ENCODE measurements around the gene ZSCAN30. TPM values are rescaled to one million over a fixed set of nuclear protein-coding genes. Genes with fewer than 3 reads are reported as not detected.

The ZSCAN30 gene
- total RNA-seq, 1 donor from 2014 or later, result 19.4 TPM

DNA sequence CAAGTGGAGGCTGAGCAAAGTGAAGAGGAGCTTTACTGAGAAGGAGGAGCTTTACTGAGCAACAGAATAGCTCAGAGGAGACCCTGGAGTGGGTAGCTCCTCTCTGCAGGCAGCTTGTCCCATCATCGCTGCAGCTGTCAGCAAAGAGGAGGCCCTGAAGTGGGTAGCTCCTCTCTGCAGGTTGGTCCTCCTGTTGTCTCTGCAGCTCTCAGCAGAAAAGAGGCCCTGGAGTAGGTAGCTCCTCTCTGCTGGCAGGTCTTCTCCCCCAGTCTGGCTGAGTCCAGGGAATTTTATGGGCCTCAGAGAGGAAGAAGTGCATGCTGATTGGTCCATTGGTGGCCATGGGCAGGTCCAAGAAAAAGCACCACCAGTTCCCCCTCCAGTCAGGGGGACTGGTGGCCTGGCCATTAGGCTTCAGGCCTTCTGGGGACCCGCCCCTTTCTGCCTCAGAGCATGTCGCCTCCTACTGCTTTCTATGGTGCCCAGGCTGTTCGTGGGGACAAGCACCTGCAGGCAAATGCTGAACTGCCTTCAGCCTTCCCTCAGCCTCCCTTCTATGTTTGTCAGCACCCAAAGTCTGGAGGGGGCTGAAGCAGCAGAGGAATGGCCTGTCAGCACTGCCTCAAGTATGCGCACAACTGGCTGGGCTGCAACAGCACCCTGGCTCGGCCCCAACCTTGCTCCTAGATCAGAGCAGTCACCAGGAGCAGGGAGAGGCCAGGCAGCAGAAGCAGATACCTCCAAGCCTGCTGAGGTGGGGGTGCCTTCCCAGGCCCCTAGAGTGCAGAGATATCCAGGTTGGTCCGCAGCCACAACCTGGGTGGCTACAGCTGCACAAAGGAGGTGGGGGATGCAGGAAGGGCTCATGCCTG lies 5.9 kb downstream of the ZSCAN30 start:
- intact Hi-C loops (cut with DNase I), result no loop called here
- no peak for TF ChIP-seq POLR2AphosphoS5 (IDR thresholded peaks at IDR 0.05; ENCODE audit: insufficient read depth in 1 of 2, low read depth in 1 of 2)
- no peak for TF ChIP-seq POLR2A (IDR thresholded peaks at IDR 0.05)
- TF ChIP-seq, protein P1, sequence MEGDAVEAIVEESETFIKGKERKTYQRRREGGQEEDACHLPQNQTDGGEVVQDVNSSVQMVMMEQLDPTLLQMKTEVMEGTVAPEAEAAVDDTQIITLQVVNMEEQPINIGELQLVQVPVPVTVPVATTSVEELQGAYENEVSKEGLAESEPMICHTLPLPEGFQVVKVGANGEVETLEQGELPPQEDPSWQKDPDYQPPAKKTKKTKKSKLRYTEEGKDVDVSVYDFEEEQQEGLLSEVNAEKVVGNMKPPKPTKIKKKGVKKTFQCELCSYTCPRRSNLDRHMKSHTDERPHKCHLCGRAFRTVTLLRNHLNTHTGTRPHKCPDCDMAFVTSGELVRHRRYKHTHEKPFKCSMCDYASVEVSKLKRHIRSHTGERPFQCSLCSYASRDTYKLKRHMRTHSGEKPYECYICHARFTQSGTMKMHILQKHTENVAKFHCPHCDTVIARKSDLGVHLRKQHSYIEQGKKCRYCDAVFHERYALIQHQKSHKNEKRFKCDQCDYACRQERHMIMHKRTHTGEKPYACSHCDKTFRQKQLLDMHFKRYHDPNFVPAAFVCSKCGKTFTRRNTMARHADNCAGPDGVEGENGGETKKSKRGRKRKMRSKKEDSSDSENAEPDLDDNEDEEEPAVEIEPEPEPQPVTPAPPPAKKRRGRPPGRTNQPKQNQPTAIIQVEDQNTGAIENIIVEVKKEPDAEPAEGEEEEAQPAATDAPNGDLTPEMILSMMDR (IDR thresholded peaks at IDR 0.05), result no peak
- Histone ChIP-seq H3K27me3 (no peaks in the 10 kb centered on the region), H3K4me1 (peaks cover 3% of the 10 kb centered on the region), H3K36me3 (peaks cover 0 to 9% of the 10 kb centered on the region in 2 donors), H3K4me3 (no peak overlapping the region), H3K9me3 (no peaks in the 10 kb centered on the region), H3K27ac (no peak overlapping the region)
- no peak for DNase-seq (ENCODE audit: extremely low spot score in 2 of 2)

DNA sequence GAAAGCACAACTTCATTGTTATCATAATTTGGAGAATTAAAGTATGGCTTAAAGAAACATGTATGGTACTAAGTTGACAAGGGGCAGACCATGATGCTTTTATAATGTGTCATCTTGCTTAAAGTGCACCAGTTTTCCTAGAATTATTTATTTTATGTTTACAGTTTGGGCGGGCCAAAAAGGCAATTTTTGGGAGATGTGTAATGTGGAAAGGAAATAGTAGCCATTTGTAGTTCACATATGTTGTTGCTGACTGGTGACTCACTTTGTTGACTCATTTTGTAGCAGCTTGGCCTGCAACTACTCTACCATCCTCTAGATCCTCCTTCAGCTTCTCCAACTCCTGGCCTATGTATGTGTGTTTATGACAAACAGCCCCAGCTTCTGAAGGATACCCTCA lies 7.7 kb downstream of the ZSCAN30 start:
- TF ChIP-seq, protein P1 (IDR thresholded peaks at IDR 0.05), result no peak
- no peak for TF ChIP-seq POLR2AphosphoS5 (IDR thresholded peaks at IDR 0.05; ENCODE audit: insufficient read depth in 1 of 2, low read depth in 1 of 2)
- no peak for TF ChIP-seq POLR2A (IDR thresholded peaks at IDR 0.05)
- peaks cover 0 to 9% of the 10 kb centered on the region in 2 donors for H3K36me3 ChIP-seq
- no peaks in the 10 kb centered on the region for H3K9me3 ChIP-seq
- no peak overlapping the region for H3K27ac ChIP-seq
- H3K27me3 ChIP-seq, result no peaks in the 10 kb centered on the region
- no peak overlapping the region for H3K4me3 ChIP-seq
- DNase-seq (ENCODE audit: extremely low spot score in 2 of 2), result no peak
- intact Hi-C loops (cut with DNase I), result no loop called here
- H3K4me1 ChIP-seq, result no peaks in the 10 kb centered on the region

DNA sequence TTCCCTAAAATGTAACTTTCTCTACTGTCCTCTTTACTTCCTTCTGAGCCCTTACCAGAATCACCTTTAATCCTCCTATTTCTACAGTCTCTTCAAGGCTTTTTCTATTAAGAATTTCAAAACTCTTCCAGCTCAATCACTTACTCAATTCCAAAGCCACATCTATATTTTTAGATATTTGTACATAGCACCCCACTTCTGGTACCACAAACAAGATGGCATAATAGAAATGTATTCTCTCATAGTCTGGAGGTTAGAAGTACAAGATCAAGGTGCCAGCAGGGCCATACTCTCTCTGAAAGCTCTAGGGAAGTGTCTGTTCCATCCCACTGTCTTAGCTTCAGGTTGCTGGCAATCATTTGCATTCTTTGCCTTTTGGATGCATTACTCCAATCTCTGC lies 11.1 kb downstream of the ZSCAN30 start:
- Histone ChIP-seq H3K9me3 (no peaks in the 10 kb centered on the region), H3K4me3 (no peak overlapping the region), H3K36me3 (no peaks in the 10 kb centered on the region), H3K27me3 (no peaks in the 10 kb centered on the region), H3K4me1 (no peaks in the 10 kb centered on the region), H3K27ac (no peak overlapping the region)
- no peak for DNase-seq (ENCODE audit: extremely low spot score in 2 of 2)
- TF ChIP-seq, protein P1 (IDR thresholded peaks at IDR 0.05), result no peak
- TF ChIP-seq POLR2AphosphoS5 (IDR thresholded peaks at IDR 0.05; ENCODE audit: insufficient read depth in 1 of 2, low read depth in 1 of 2) (no peak), POLR2A (IDR thresholded peaks at IDR 0.05) (no peak)
- intact Hi-C loops (cut with DNase I), result no loop called here

DNA sequence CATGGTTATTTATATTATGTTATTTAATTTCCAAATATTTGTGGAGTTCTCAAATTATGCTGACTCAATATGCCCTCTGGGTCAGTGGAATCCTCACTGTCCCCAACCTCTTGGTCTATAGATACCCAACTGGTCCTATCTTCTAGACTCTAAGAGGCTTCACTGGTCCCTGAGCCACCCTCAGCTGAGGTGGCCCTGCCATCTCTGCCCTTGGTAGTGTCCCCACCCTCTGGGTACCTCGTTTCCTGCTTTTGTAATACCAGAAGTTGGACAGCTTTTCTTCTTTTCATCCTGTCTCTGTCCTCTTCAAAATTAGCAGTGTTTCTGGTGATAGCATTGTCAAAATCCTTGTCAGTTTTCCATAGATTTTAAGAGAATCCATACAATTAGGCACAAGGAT lies 11.9 kb downstream of the ZSCAN30 start:
- Histone ChIP-seq H3K27ac (no peak overlapping the region), H3K9me3 (no peaks in the 10 kb centered on the region), H3K4me3 (no peak overlapping the region), H3K36me3 (no peaks in the 10 kb centered on the region), H3K27me3 (no peaks in the 10 kb centered on the region), H3K4me1 (no peaks in the 10 kb centered on the region)
- TF ChIP-seq, protein P1 (IDR thresholded peaks at IDR 0.05), result no peak
- DNase-seq (ENCODE audit: extremely low spot score in 2 of 2), result no peak
- intact Hi-C loops (cut with DNase I), result no loop called here

DNA sequence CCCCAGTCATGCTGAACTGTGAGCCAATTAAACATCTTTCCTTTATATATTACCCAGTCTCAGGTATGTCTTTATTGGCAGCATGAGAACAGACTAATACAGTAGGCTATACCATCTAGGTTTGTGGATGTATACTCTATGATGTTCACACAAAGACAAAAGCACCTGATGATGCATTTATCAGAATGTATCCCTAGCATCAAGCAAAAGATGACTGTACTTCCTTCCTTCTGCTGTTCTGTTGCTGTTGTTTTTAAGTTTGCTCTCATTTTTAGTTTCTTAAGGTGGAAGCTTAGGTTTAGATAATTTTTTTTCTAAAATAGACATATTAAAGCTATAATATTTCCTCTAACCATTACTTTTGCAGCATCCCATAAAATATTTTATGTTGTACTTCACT lies 12.4 kb downstream of the ZSCAN30 start:
- H3K36me3 ChIP-seq, result no peaks in the 10 kb centered on the region
- H3K27ac ChIP-seq, result no peak overlapping the region
- no peaks in the 10 kb centered on the region for H3K4me1 ChIP-seq
- no peak overlapping the region for H3K4me3 ChIP-seq
- TF ChIP-seq, protein P1 (IDR thresholded peaks at IDR 0.05), result no peak
- no peak for TF ChIP-seq POLR2A (IDR thresholded peaks at IDR 0.05)
- no peak for TF ChIP-seq POLR2AphosphoS5 (IDR thresholded peaks at IDR 0.05; ENCODE audit: insufficient read depth in 1 of 2, low read depth in 1 of 2)
- intact Hi-C loops (cut with DNase I), result no loop called here
- DNase-seq (ENCODE audit: extremely low spot score in 2 of 2), result no peak
- H3K27me3 ChIP-seq, result no peaks in the 10 kb centered on the region
- no peaks in the 10 kb centered on the region for H3K9me3 ChIP-seq

All from vagina (tissue), 2 donors.